NCI-H446 treated with DMSO at 0.1 percent for 48 hours (cell line): ENCODE results near the gene MYO1D.
"Not testable (repeated sequence)": the region's sequence is repeated elsewhere in the genome, so short reads cannot be mapped to it uniquely, and the experiment has no call there.

Experiments
- DNase-seq: peaks from one replicate; lab custom pipeline; 2025; lab: John Stamatoyannopoulos, UW

MYO1D gene

GRCh38 chr17:32673964-32674363 lies 203.0 kb downstream of the MYO1D start:
- no peak for DNase-seq

- no peak for DNase-seq
These were observed 204.2 kb downstream of the MYO1D start for GRCh38 chr17:32672711-32673110.

- peak; percentile 69 for DNase-seq
These were observed 205.0 kb downstream of the MYO1D start for GRCh38 chr17:32671896-32672295.

GRCh38 chr17:32664936-32665583 lies 211.9 kb downstream of the MYO1D start:
- no peak for DNase-seq

- no peak for DNase-seq
These were observed 216.4 kb downstream of the MYO1D start for GRCh38 chr17:32660496-32660985.

- peak; percentile 65 for DNase-seq
These were observed 217.5 kb downstream of the MYO1D start for GRCh38 chr17:32659419-32659842.

GRCh38 chr17:32658470-32659418 lies 218.2 kb downstream of the MYO1D start:
- DNase-seq: no peak

- DNase-seq: no peak
These were observed 220.0 kb downstream of the MYO1D start for GRCh38 chr17:32656886-32657285.

- no peak for DNase-seq
These were observed 222.6 kb downstream of the MYO1D start for GRCh38 chr17:32654324-32654723.

- DNase-seq: no peak
These were observed 225.8 kb downstream of the MYO1D start for GRCh38 chr17:32651084-32651483.

- DNase-seq: no peak
These were observed 228.5 kb downstream of the MYO1D start for GRCh38 chr17:32648450-32648849.

- no peak for DNase-seq
These were observed 230.0 kb downstream of the MYO1D start for GRCh38 chr17:32646941-32647340.

- not testable (repeated sequence) for DNase-seq
These were observed 235.4 kb downstream of the MYO1D start for GRCh38 chr17:32641514-32641913.

- DNase-seq: no peak
These were observed 240.2 kb downstream of the MYO1D start for GRCh38 chr17:32636598-32637218.

GRCh38 chr17:32634167-32634566 lies 242.8 kb downstream of the MYO1D start:
- no peak for DNase-seq

- DNase-seq: no peak
These were observed 245.4 kb downstream of the MYO1D start for GRCh38 chr17:32631341-32632096.

GRCh38 chr17:32629563-32630190 lies 247.2 kb downstream of the MYO1D start:
- DNase-seq: no peak

GRCh38 chr17:32628271-32629044 lies 248.5 kb downstream of the MYO1D start:
- peak; percentile 2 for DNase-seq

GRCh38 chr17:32627239-32627996 lies 249.5 kb downstream of the MYO1D start:
- DNase-seq: peak; percentile 91

GRCh38 chr17:32626379-32626791 lies 250.5 kb downstream of the MYO1D start:
- DNase-seq: peak; percentile 28
